GM18520 (cell line): Measurements from ENCODE around the gene RPL18.

ENCODE experiments used
- ATAC-seq: cut with Tn5 transposase; IDR thresholded peaks from one replicate; pipeline ENCODE4 v1.9.1; 2021; ENCODE audit not compliant: unreplicated experiment

The RPL18 gene

GRCh38 chr19:48630296-48631063 lies 11.5 kb upstream of the RPL18 start:
- ATAC-seq: no peak

GRCh38 chr19:48629599-48630295 lies 10.8 kb upstream of the RPL18 start:
- no peak for ATAC-seq

GRCh38 chr19:48629297-48629598 lies 10.3 kb upstream of the RPL18 start:
- ATAC-seq: no peak

GRCh38 chr19:48628486-48629296 lies 9.7 kb upstream of the RPL18 start:
- no peak for ATAC-seq

GRCh38 chr19:48627865-48628314 lies 8.9 kb upstream of the RPL18 start:
- no peak for ATAC-seq

GRCh38 chr19:48627201-48627864 lies 8.4 kb upstream of the RPL18 start:
- no peak for ATAC-seq

DNA sequence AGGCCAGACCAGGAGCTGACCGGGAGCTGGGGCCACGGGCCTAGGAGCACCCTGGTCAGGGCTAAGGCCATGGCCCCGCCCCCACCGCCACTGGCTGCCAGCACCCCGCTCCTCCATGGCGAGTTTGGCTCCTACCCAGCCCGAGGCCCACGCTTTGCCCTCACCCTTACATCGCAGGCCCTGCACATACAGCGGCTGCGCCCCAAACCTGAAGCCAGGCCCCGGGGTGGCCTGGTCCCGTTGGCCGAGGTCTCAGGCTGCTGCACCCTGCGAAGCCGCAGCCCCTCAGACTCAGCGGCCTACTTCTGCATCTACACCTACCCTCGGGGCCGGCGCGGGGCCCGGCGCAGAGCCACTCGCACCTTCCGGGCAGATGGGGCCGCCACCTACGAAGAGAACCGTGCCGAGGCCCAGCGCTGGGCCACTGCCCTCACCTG lies 6.9 kb upstream of the RPL18 start:
- no peak for ATAC-seq

DNA sequence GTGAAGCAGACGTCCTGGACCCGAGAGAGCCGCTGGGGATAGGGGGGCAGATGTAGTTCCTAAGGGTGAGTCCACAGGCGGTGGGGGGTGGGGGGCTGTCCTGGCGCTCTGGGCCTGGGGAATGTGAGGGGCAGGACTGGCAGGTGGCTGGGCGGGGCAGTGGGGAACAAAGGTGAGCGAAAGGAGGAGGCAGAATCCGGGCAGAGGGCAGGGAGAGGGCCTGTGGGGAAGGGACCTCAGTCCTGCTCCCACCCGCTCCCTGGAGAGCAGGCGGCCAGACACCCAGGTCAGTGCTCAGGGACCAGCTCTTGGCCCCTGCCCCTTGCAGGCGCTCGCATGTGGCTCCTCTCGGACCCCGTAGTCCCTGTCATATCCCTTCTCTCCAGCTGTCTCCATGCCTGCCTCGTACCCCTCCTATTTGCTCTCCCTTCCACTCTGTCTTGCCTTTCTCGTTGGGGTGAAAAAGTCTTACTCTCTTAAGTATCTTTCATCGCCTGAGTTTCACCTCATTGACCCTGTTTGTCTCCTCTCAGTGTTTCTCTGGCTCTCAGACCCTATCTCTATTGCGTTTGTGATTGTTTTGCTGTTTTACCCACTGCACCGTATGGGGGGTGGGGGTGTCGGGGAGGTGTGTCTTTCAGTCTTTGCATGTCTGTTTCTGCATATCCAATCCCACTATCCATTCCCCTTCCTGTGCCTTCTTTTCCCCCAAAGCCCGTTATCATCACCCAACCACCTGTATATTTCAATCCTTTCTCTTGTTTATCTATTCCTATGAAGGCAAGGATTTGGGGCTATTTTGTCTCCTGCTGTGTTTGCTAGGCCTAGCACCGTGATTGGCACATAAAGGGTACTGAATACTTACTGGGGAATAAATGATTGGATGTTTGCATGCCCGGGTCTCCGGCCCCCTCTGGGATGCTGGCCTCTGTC lies 6.1 kb upstream of the RPL18 start:
- ATAC-seq: no peak

- ATAC-seq: peak; percentile 35
Observed at GRCh38 chr19:48624067-48624594, 5.2 kb upstream of the RPL18 start.

- no peak for ATAC-seq
Observed at GRCh38 chr19:48623556-48624066, 4.6 kb upstream of the RPL18 start.

DNA sequence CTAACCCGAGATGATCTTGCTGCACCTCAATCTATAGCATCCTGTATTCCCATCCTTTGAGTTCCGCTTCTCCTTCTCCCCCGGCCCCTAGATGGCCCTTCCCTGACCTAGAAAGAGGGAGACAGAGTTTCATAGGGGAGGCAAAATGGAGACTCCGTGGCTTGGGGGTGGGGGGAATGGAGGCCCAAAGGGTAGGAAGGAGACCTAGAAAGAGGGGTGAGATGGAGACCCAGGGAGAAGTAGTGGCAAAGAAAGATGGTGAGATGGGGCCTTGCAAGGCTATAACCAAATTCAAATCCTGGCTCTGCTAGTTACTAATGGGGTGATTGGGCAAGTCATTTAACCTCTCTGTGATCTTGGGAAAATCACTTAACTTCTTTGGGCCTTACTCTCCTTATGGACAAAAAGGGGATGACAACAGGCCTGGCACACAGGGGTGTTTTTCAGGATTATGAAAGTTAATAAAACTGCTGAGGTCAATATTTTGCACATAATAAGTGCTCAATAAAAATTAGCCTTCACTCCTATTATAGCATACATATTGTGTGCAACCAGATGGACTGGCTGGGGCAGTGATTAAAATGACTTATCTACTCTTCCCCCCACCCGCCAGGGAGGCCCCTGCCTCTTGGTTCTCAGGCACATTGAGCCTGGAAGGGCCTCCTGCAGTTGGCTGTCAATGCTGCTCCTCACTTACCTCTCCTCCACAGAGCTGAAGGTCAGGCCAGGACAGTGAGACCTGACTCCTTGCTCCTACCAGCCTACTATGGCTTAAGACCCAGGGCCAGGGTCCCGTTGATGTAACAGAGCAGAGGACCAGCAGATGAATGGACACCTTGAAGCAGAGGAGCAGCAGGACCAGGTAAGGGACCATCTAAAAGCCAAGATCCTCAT lies 961 bp upstream of the RPL18 start:
- ATAC-seq: no peak

- no peak for ATAC-seq
Observed at GRCh38 chr19:48618278-48618915, 581 bp downstream of the RPL18 start.

DNA sequence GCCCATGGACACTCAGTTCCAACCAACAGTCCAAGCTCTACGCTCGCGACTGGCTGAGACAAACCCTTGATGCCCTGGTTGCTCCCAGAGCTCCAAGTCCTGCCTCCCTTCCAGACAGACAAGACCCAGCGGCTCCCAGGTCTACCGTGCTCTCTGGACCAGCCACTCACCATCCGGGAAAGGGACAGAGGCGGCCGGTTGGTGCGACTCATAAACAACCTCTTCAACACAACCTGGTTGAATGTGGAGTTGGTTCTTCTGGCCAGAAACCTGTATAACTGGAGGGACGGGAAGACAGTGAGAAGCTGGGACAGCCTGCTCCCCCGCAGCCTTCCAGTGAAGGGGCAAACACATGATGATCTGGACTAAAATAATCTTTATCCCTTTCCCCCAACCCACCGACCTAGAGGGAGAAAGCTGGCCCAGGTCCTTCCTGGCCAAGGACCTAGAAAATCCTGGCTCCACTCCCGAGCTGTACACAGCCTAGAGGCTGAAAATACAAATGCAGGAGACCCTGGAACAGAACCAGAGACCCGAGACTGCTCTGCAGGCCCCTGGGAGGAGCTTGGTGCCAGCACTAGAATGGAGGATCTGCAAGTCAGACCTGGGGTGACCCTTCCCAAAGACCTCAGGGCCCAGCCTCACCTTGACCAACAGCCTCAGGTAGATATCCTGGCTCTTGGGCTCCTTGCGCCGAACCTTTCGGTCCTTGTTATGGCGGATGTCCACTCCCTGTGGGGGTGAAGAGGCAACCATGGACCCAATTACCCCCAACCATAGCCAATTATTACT lies 1.6 kb downstream of the RPL18 start:
- ATAC-seq: no peak

- ATAC-seq: no peak
Observed at GRCh38 chr19:48616491-48617056, 2.4 kb downstream of the RPL18 start.

- no peak for ATAC-seq
Observed at GRCh38 chr19:48616041-48616436, 2.9 kb downstream of the RPL18 start.

- ATAC-seq: no peak
Observed at GRCh38 chr19:48615231-48616040, 3.5 kb downstream of the RPL18 start.
